Loucy (cell line): ENCODE data around the gene ELOVL6.
A peak's percentile ranks its signal among the peaks of the same experiment; 100 is the strongest.
"Not testable (repeated sequence)": the region's sequence is repeated elsewhere in the genome, so short reads cannot be mapped to it uniquely, and the experiment has no call there.

Experiments used
- H2AFZ ChIP-seq: fragments of 200-600 bp; sonication (generic); 2 replicates; pipeline ENCODE4 v1.6.0; 2016; ENCODE audit warnings: antibody characterized with exemption, mild to moderate bottlenecking, low read length, moderate library complexity
- H3F3A ChIP-seq: fragments of 200-600 bp; 2 replicates; pipeline ENCODE4 v1.6.0; 2016; ENCODE audit warnings: antibody characterized with exemption, low read depth, mild to moderate bottlenecking
- H3K27me3 ChIP-seq: fragments of 200-600 bp; sonication (generic); 2 replicates; pipeline ENCODE4 v1.6.1; 2014; ENCODE audit warnings: low read length, mild to moderate bottlenecking; ENCODE audit not compliant: insufficient read depth, poor library complexity, severe bottlenecking
- H3K36me3 ChIP-seq: fragments of 200-600 bp; sonication (generic); 2 replicates; pipeline ENCODE4 v1.6.1; 2016; ENCODE audit warnings: low read length; ENCODE audit not compliant: insufficient read depth
- H3K4me1 ChIP-seq: fragments of 200-600 bp; sonication (generic); 2 replicates; pipeline ENCODE4 v1.5.1; 2014; ENCODE audit warnings: low read length, mild to moderate bottlenecking; ENCODE audit not compliant: insufficient read depth, poor library complexity, severe bottlenecking
- H3K4me2 ChIP-seq: fragments of 200-600 bp; sonication (generic); 2 replicates; pipeline ENCODE4 v1.6.0; 2014; ENCODE audit warnings: antibody characterized with exemption, low read length, low read depth, mild to moderate bottlenecking; ENCODE audit not compliant: poor library complexity, severe bottlenecking
- H3K4me3 ChIP-seq: fragments of 200-600 bp; sonication (generic); 2 replicates; pipeline ENCODE4 v1.5.1; 2014; ENCODE audit warnings: low read length, mild to moderate bottlenecking, mixed read lengths; ENCODE audit not compliant: poor library complexity, severe bottlenecking
- H3K79me2 ChIP-seq: fragments of 200-600 bp; sonication (generic); 2 replicates; pipeline ENCODE4 v1.6.1; 2014; ENCODE audit warnings: low read length; ENCODE audit not compliant: insufficient read depth
- H3K9ac ChIP-seq: fragments of 200-600 bp; sonication (generic); 2 replicates; pipeline ENCODE4 v1.6.0; 2014; ENCODE audit warnings: mild to moderate bottlenecking, low read depth, low read length, moderate library complexity; ENCODE audit not compliant: poor library complexity, severe bottlenecking
- H3K9me2 ChIP-seq: fragments of 200-600 bp; sonication (generic); replicated peaks from 2 replicates; pipeline ENCODE4 v1.6.1; 2016; ENCODE audit warnings: low read depth, low read length, mixed read lengths
- H3K9me3 ChIP-seq: fragments of 200-600 bp; sonication (generic); 2 replicates; pipeline ENCODE4 v1.6.1; 2014; ENCODE audit warnings: mild to moderate bottlenecking, antibody characterized with exemption, low read length, low read depth; ENCODE audit not compliant: insufficient read depth
- H4K20me1 ChIP-seq: fragments of 200-600 bp; sonication (generic); 2 replicates; pipeline ENCODE4 v1.6.0; 2014; ENCODE audit warnings: antibody characterized with exemption, low read length, mild to moderate bottlenecking; ENCODE audit not compliant: insufficient read depth, poor library complexity, severe bottlenecking
- CTCF ChIP-seq: fragments of 200-600 bp; sonication (generic); conservative IDR thresholded peaks from 2 replicates; pipeline ENCODE4 v1.5.1; 2014; ENCODE audit warnings: mild to moderate bottlenecking, antibody characterized with exemption, low read length
- EZH2phosphoT487 ChIP-seq: fragments of 200-600 bp; IDR thresholded peaks from 2 replicates; pipeline ENCODE4 v1.6.1; 2018; ENCODE audit warnings: antibody characterized with exemption, mild to moderate bottlenecking, moderate library complexity, borderline replicate concordance

ELOVL6 gene

DNA sequence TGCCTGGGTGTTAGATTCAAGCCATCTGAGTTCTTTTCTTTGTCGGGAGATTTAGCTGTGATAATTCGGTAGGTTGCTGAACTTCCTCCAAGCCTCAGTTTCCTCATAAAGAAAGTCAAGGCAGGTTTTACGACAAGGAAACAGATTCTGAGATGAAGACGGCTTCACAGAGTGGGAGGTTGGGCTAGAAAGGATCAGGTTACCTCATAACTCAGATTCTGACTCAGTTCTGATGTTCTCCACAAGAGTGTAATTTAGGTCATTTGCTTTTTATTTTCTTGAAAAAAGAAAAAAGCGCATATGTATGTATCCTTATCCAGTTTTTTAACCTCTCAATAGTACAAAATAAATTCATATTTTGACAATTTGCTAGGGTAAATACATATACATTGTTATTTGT lies 47.2 kb upstream of the ELOVL6 start:
- no peaks in the 10 kb centered on the region for H3K27me3 ChIP-seq
- H3F3A ChIP-seq = no peaks in the 10 kb centered on the region
- H3K79me2 ChIP-seq = no peaks in the 10 kb centered on the region
- no peaks in the 10 kb centered on the region for H3K9me3 ChIP-seq
- H3K4me2 ChIP-seq = peak overlapping the region; percentile 51
- H3K4me3 ChIP-seq = peak overlapping the region; percentile 34
- peaks cover 10% of the 10 kb centered on the region for H3K4me1 ChIP-seq
- TF ChIP-seq EZH2phosphoT487 (no peak), CTCF (no peak)
- no peaks in the 10 kb centered on the region for H4K20me1 ChIP-seq
- no peaks in the 10 kb centered on the region for H3K9me2 ChIP-seq
- no peak overlapping the region for H3K9ac ChIP-seq
- H2AFZ ChIP-seq = peak overlapping the region; percentile 79
- no peaks in the 10 kb centered on the region for H3K36me3 ChIP-seq

- Histone ChIP-seq H3K27me3 (no peaks in the 10 kb centered on the region), H4K20me1 (no peaks in the 10 kb centered on the region), H3K4me3 (no peak overlapping the region), H3K9ac (no peak overlapping the region), H2AFZ (no peak overlapping the region), H3K79me2 (no peaks in the 10 kb centered on the region), H3K9me2 (no peaks in the 10 kb centered on the region), H3F3A (no peaks in the 10 kb centered on the region), H3K4me2 (no peak overlapping the region), H3K4me1 (no peaks in the 10 kb centered on the region), H3K36me3 (no peaks in the 10 kb centered on the region), H3K9me3 (no peaks in the 10 kb centered on the region)
- TF ChIP-seq EZH2phosphoT487 (no peak), CTCF (no peak)
These were observed 37.9 kb upstream of the ELOVL6 start for GRCh38 chr4:110236324-110236723.

GRCh38 chr4:110233581-110233980 lies 35.2 kb upstream of the ELOVL6 start:
- H3K4me3 ChIP-seq, H3K4me2 ChIP-seq, H3K36me3 ChIP-seq, H3K79me2 ChIP-seq, H3K27me3 ChIP-seq, H3K9me3 ChIP-seq, H3K4me1 ChIP-seq, H3F3A ChIP-seq, H2AFZ ChIP-seq, H3K9me2 ChIP-seq, H4K20me1 ChIP-seq, H3K9ac ChIP-seq: not testable (repeated sequence)

- Histone ChIP-seq H3K79me2 (no peaks in the 10 kb centered on the region), H3K4me2 (no peak overlapping the region), H3K4me1 (no peaks in the 10 kb centered on the region), H3K27me3 (no peaks in the 10 kb centered on the region), H3K4me3 (no peak overlapping the region), H3K9me2 (no peaks in the 10 kb centered on the region), H3K9ac (no peak overlapping the region), H3F3A (no peaks in the 10 kb centered on the region), H2AFZ (0 out of 2 replicates have a peak overlapping the region, but pooled peaks have one; percentile 19), H3K36me3 (no peaks in the 10 kb centered on the region), H4K20me1 (no peaks in the 10 kb centered on the region), H3K9me3 (no peaks in the 10 kb centered on the region)
- no peak for TF ChIP-seq CTCF
These were observed 33.5 kb upstream of the ELOVL6 start for GRCh38 chr4:110231869-110232268.
